GM15510 (cell line): ENCODE results near the gene CAB39.

ENCODE experiments used
- POLR2A ChIP-seq: IDR thresholded peaks from 3 replicates; pipeline ENCODE4 v1.6.1; 2011; ENCODE audit warnings: borderline replicate concordance; ENCODE audit not compliant: insufficient read length; ENCODE audit errors: extremely low read depth

CAB39 gene

GRCh38 chr2:230821261-230821990 lies 108.8 kb downstream of the CAB39 start:
- no peak for TF ChIP-seq POLR2A

- no peak for TF ChIP-seq POLR2A
Measured at GRCh38 chr2:230821991-230822520, 109.4 kb downstream of the CAB39 start.

GRCh38 chr2:230823264-230823964 lies 110.8 kb downstream of the CAB39 start:
- TF ChIP-seq POLR2A, result no peak

GRCh38 chr2:230824406-230824978 lies 111.8 kb downstream of the CAB39 start:
- no peak for TF ChIP-seq POLR2A

- TF ChIP-seq POLR2A, result no peak
Measured at GRCh38 chr2:230825354-230825753, 112.7 kb downstream of the CAB39 start.

GRCh38 chr2:230827774-230828271 lies 115.2 kb downstream of the CAB39 start:
- TF ChIP-seq POLR2A, result no peak

GRCh38 chr2:230828272-230828961 lies 115.8 kb downstream of the CAB39 start:
- no peak for TF ChIP-seq POLR2A

- TF ChIP-seq POLR2A, result no peak
Measured at GRCh38 chr2:230829293-230829692, 116.7 kb downstream of the CAB39 start.

GRCh38 chr2:230829959-230830358 lies 117.3 kb downstream of the CAB39 start:
- no peak for TF ChIP-seq POLR2A

- no peak for TF ChIP-seq POLR2A
Measured at GRCh38 chr2:230830428-230830827, 117.8 kb downstream of the CAB39 start.

GRCh38 chr2:230840301-230840700 lies 127.7 kb downstream of the CAB39 start:
- TF ChIP-seq POLR2A, result no peak

GRCh38 chr2:230842473-230842872 lies 129.8 kb downstream of the CAB39 start:
- TF ChIP-seq POLR2A, result no peak

- TF ChIP-seq POLR2A, result no peak
Measured at GRCh38 chr2:230843132-230843531, 130.5 kb downstream of the CAB39 start.

GRCh38 chr2:230846360-230846759 lies 133.7 kb downstream of the CAB39 start:
- no peak for TF ChIP-seq POLR2A
